K562 (cell line): ENCODE data around the gene BBC3. TPM values are rescaled to one million over a fixed set of nuclear protein-coding genes. Genes with fewer than 3 reads are reported as not detected.
"Not testable (repeated sequence)": the region's sequence is repeated elsewhere in the genome, so short reads cannot be mapped to it uniquely, and the experiment has no call there.

Experiments
- ARID1B ChIP-seq: fragments of 450-650 bp; IDR thresholded peaks from 2 replicates; pipeline ENCODE4 v1.6.1; 2016; ENCODE audit warnings: antibody characterized with exemption, mild to moderate bottlenecking, inconsistent platforms
- CBFA2T2 ChIP-seq: fragments of 450-650 bp; conservative IDR thresholded peaks from 2 replicates; pipeline ENCODE4 v1.6.1; 2017; ENCODE audit warnings: mild to moderate bottlenecking
- CBFA2T3 ChIP-seq: fragments of 450-650 bp; IDR thresholded peaks from 2 replicates; pipeline ENCODE4 v1.6.1; 2017
- CBFB ChIP-seq: sonication (generic); formaldehyde crosslinking; IDR thresholded peaks from 2 replicates; pipeline ENCODE4 v1.4.0; 2020; ENCODE audit warnings: mild to moderate bottlenecking, missing genetic modification reagents
- E2F5 ChIP-seq: sonication (generic); formaldehyde crosslinking; IDR thresholded peaks from 2 replicates; pipeline ENCODE4 v1.8.0; 2022; ENCODE audit warnings: mild to moderate bottlenecking, missing genetic modification reagents
- ESRRA ChIP-seq: fragments of 450-650 bp; IDR thresholded peaks from 2 replicates; pipeline ENCODE4 v1.6.1; 2014; ENCODE audit warnings: low read depth, mild to moderate bottlenecking, moderate library complexity, borderline replicate concordance
- GATA2 ChIP-seq: sonication (generic); formaldehyde crosslinking; IDR thresholded peaks from 2 replicates; pipeline ENCODE4 v1.4.0; 2020; ENCODE audit warnings: mild to moderate bottlenecking, missing genetic modification reagents
- KLF16 ChIP-seq: IDR thresholded peaks from 2 replicates; pipeline ENCODE4 v1.6.1; 2016; ENCODE audit warnings: antibody characterized with exemption
- LCOR ChIP-seq: sonication (generic); formaldehyde crosslinking; IDR thresholded peaks from 2 replicates; pipeline ENCODE4 v1.8.0; 2022; ENCODE audit warnings: mild to moderate bottlenecking, missing genetic modification reagents
- MTA2 ChIP-seq: fragments of 450-650 bp; IDR thresholded peaks from 2 replicates; pipeline ENCODE4 v1.6.1; 2016; ENCODE audit warnings: low read depth
- NCOR1 ChIP-seq: fragments of 450-650 bp; IDR thresholded peaks from 2 replicates; pipeline ENCODE4 v1.6.1; 2016; ENCODE audit warnings: mild to moderate bottlenecking, moderate library complexity
- NFIC ChIP-seq: fragments of 450-650 bp; IDR thresholded peaks from 2 replicates; pipeline ENCODE4 v1.6.1; 2017; ENCODE audit warnings: mild to moderate bottlenecking, inconsistent platforms
- NR2C1 ChIP-seq, 2 experiments: fragments of 450-650 bp; IDR thresholded peaks; 2 replicates each; pipeline ENCODE4 v1.6.1; 2017; ENCODE audit warnings: mild to moderate bottlenecking in 2 of 2, antibody characterized with exemption in 1 of 2, inconsistent platforms in 1 of 2, missing compliant biosample characterization in 1 of 2, missing genetic modification characterization in 1 of 2
- RAD51 ChIP-seq: fragments of 450-650 bp; IDR thresholded peaks from 2 replicates; pipeline ENCODE4 v1.7.1; 2016; ENCODE audit warnings: low read depth, mild to moderate bottlenecking, borderline replicate concordance
- SMAD4 ChIP-seq: fragments of 250-450 bp; sonication (Bioruptor Pico); conservative IDR thresholded peaks from 2 replicates; pipeline ENCODE4 v1.8.0; 2021; ENCODE audit warnings: inconsistent platforms, mild to moderate bottlenecking, moderate library complexity
- SMARCA4 ChIP-seq: fragments of 450-650 bp; IDR thresholded peaks from 2 replicates; pipeline ENCODE4 v1.6.1; 2016
- SPI1 ChIP-seq: IDR thresholded peaks from 2 replicates; pipeline ENCODE4 v1.6.1; 2011; ENCODE audit warnings: low read depth, low read length, control low read depth, borderline replicate concordance
- TEAD1 ChIP-seq, 2 experiments: fragments of 450-650 bp in 1 of 2; sonication (generic) in 1 of 2; formaldehyde crosslinking; IDR thresholded peaks; 2 replicates each; pipeline versions ENCODE4 v1.4.0 to v1.8.0; 2020 to 2022; ENCODE audit warnings: mild to moderate bottlenecking in 2 of 2, missing genetic modification reagents in 1 of 2
- ZKSCAN1 ChIP-seq: fragments of 150-350 bp; IDR thresholded peaks from 2 replicates; pipeline ENCODE4 v1.6.1; 2016; ENCODE audit warnings: low read depth, low read length
- ZNF395 ChIP-seq: fragments of 200-800 bp; sonication (Bioruptor generic); IDR thresholded peaks from 2 replicates; pipeline ENCODE4 v1.6.1; 2017; ENCODE audit warnings: missing genetic modification characterization, missing compliant biosample characterization
- polyA plus RNA-seq, 8 experiments: library from polyadenylated mRNA; depleted of rRNA in 4 of 8; stranded (reverse) in 5 of 8; unstranded in 3 of 8; fragments of >200 nt; fragmentation: Nextera tagmentation in 2 of 8; fragmentation: Illumina TruSeq in 1 of 8; extraction: Ambion mirVana in 2 of 8; extraction: Trizol in 1 of 8; gene quantifications; 2 replicates each; pipeline versions ENCODE4 v1.2.1 to v1.2.3, GENCODE V29; 2011 to 2014; ENCODE audit warnings: inconsistent platforms in 1 of 8, missing spikeins in 1 of 8
- total RNA-seq, 7 experiments: library from RNA; depleted of rRNA in 6 of 7; stranded (reverse); fragments of >200 nt in 6 of 7; fragmentation: Illumina TruSeq in 2 of 7; extraction: Trizol in 2 of 7; gene quantifications; 2 replicates each; pipeline versions ENCODE4 v1.2.1 to v1.2.3, GENCODE V29; 2011 to 2021; ENCODE audit warnings: low replicate concordance in 1 of 7
- TF ChIP-seq, protein P1 (sequence below): sonication (generic); formaldehyde crosslinking; IDR thresholded peaks from 2 replicates; pipeline ENCODE4 v1.8.0; 2022; ENCODE audit warnings: mild to moderate bottlenecking, missing genetic modification reagents
- TF ChIP-seq, protein P2 (sequence below): sonication (generic); formaldehyde crosslinking; IDR thresholded peaks from 2 replicates; pipeline ENCODE4 v1.9.0; 2022; ENCODE audit warnings: mild to moderate bottlenecking, missing genetic modification reagents

Gene BBC3
- total and polyA plus RNA-seq, 9 of the 15 experiments (the other 6 are each of a cell fraction or from before 2014, with no cell fraction given), result 0.15 to 30.7 (median 4.8) TPM

DNA sequence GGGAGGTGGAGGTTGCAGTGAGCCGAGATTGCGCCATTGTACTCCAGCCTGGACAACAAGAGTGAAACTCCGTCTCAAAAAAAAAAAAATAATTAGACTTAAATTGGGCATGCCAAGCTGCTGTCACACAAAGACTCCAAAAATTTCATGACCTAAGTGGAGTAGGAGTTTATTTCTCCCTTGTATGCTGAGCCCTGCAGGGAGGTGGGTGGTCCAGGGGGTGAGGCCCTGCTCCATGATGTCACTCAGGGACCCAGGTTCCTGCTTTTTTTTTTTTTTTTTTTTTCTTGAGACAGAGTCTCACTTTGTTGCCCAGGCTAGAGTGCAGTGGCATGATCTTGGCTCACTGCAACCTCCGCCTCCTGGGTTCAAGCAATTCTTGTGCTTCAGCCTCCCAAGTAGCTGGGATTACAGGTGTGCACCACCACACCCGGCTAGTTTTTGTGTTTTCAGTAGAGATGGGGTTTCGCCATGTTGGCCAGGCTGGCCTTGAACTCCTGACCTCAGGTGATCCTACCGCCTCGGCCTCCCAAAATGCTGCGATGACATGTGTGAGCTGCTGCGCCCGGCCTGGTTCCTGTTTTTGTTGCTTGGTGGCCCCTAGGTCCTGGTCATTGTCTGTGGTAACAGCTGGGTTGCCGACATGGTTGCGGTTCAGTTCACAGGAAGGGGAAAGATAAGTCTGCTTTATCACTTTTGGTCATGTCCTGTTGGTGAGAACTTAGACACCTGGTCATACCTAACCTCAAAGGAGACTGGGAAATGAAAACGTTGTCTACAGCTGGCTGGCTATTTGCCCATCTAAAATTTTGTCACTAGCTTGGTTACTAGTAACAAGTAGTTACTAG is 31.2 kb upstream of the BBC3 start (continued):
- TF ChIP-seq ESRRA (peak; percentile 63; the same call in 1 of the 2 replicates), ARID1B (peak; percentile 71), NR2C1 (IDR thresholded peaks at IDR 0.05) (peak; percentile 35; the same call in 1 of the 2 replicates), SMARCA4 (peak; percentile 53; the same call in 1 of the 2 replicates), KLF16 (peak; percentile 78), RAD51 (0 out of 2 replicates have a peak, but pooled peaks have one; percentile 30), CBFA2T2 (peak; percentile 80), ZKSCAN1 (peak; percentile 82; the same call in 1 of the 2 replicates), E2F5 (0 out of 2 replicates have a peak, but pooled peaks have one; percentile 43), SPI1 (peak; percentile 64; the same call in 1 of the 2 replicates), ZNF395 (CRISPR knock-in tag) (peak; percentile 51; the same call in 1 of the 2 replicates), TEAD1 (CRISPR knock-in tag; IDR thresholded peaks at IDR 0.05) (peak in 1 of 2 experiments; percentile 69; a peak in 2 of 4 replicates), MTA2 (peak; percentile 10; the same call in 1 of the 2 replicates), CBFA2T3 (peak; percentile 88), SMAD4 (CRISPR knock-in tag) (peak; percentile 61; the same call in 1 of the 2 replicates), NCOR1 (peak; percentile 69), GATA2 (CRISPR knock-in tag) (peak; percentile 46; the same call in 1 of the 2 replicates), LCOR (CRISPR knock-in tag) (peak; percentile 91), CBFB (peak; percentile 37; the same call in 1 of the 2 replicates), NFIC (peak; percentile 73)
- TF ChIP-seq NR2C1 (tag; IDR thresholded peaks at IDR 0.05), result not testable (repeated sequence)
- TF ChIP-seq, protein P1, sequence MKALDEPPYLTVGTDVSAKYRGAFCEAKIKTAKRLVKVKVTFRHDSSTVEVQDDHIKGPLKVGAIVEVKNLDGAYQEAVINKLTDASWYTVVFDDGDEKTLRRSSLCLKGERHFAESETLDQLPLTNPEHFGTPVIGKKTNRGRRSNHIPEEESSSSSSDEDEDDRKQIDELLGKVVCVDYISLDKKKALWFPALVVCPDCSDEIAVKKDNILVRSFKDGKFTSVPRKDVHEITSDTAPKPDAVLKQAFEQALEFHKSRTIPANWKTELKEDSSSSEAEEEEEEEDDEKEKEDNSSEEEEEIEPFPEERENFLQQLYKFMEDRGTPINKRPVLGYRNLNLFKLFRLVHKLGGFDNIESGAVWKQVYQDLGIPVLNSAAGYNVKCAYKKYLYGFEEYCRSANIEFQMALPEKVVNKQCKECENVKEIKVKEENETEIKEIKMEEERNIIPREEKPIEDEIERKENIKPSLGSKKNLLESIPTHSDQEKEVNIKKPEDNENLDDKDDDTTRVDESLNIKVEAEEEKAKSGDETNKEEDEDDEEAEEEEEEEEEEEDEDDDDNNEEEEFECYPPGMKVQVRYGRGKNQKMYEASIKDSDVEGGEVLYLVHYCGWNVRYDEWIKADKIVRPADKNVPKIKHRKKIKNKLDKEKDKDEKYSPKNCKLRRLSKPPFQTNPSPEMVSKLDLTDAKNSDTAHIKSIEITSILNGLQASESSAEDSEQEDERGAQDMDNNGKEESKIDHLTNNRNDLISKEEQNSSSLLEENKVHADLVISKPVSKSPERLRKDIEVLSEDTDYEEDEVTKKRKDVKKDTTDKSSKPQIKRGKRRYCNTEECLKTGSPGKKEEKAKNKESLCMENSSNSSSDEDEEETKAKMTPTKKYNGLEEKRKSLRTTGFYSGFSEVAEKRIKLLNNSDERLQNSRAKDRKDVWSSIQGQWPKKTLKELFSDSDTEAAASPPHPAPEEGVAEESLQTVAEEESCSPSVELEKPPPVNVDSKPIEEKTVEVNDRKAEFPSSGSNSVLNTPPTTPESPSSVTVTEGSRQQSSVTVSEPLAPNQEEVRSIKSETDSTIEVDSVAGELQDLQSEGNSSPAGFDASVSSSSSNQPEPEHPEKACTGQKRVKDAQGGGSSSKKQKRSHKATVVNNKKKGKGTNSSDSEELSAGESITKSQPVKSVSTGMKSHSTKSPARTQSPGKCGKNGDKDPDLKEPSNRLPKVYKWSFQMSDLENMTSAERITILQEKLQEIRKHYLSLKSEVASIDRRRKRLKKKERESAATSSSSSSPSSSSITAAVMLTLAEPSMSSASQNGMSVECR (CRISPR knock-in tag), result 0 out of 2 replicates have a peak, but pooled peaks have one; percentile 48
- TF ChIP-seq, protein P2, sequence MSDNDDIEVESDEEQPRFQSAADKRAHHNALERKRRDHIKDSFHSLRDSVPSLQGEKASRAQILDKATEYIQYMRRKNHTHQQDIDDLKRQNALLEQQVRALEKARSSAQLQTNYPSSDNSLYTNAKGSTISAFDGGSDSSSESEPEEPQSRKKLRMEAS (CRISPR knock-in tag), result peak; percentile 85
